SK-N-SH (cell line): ENCODE measurements around the gene KEAP1. TPM values are rescaled to one million over a fixed set of nuclear protein-coding genes. Genes with fewer than 3 reads are reported as not detected.

Experiments used
- CTCF ChIA-PET: fragments of 300-600, 350-600 bp; formaldehyde crosslinking; extraction: SDS; loops from one replicate; lab custom pipeline; 2021; lab: Yijun Ruan, JAX
- POLR2A ChIA-PET: fragments of 350-600 bp; sonication (Branson Sonifier 250); formaldehyde crosslinking; extraction: SDS; loops from one replicate; lab custom pipeline; 2020; ENCODE audit warnings: antibody characterized with exemption, inconsistent platforms; lab: Yijun Ruan, JAX
- DNase-seq: peaks from one replicate; pipeline ENCODE4 v3.0.0; 2012
- H2AFZ ChIP-seq: fragments of 200-600 bp; sonication (generic); 2 replicates; pipeline ENCODE4 v1.8.1; 2016; ENCODE audit warnings: antibody characterized with exemption, mild to moderate bottlenecking, low read depth
- H3F3A ChIP-seq: fragments of 200-600 bp; sonication (generic); replicated peaks from 2 replicates; pipeline ENCODE3; 2016; ENCODE audit warnings: antibody characterized with exemption, mild to moderate bottlenecking; ENCODE audit not compliant: insufficient read depth
- H3K27ac ChIP-seq, 2 experiments: fragments of 200-500 bp in 1 of 2; fragments of 200-600 bp in 1 of 2; sonication (Bioruptor generic) in 1 of 2; sonication (generic), shearing (Covaris generic) in 1 of 2; 2 replicates each; pipeline versions ENCODE4 v1.5.1 to v1.6.1; 2014 to 2016; ENCODE audit warnings: low read depth in 2 of 2, inconsistent platforms in 1 of 2, low read length in 1 of 2, mild to moderate bottlenecking in 1 of 2, mixed read lengths in 1 of 2
- H3K27me3 ChIP-seq: fragments of 200-600 bp; sonication (generic), shearing (Covaris generic); 2 replicates; pipeline ENCODE4 v1.6.1; 2016; ENCODE audit warnings: mixed run types; ENCODE audit not compliant: insufficient read depth
- H3K36me3 ChIP-seq, 2 experiments: fragments of 200-500 bp in 1 of 2; fragments of 200-600 bp in 1 of 2; sonication (Bioruptor generic) in 1 of 2; sonication (generic) in 1 of 2; replicated peaks in 1 of 2; 2 replicates each; pipeline versions ENCODE3 to v1.5.1; 2014 to 2016; ENCODE audit warnings: low read length in 1 of 2, mild to moderate bottlenecking in 1 of 2; ENCODE audit not compliant: insufficient read depth in 2 of 2, control insufficient read depth in 1 of 2
- H3K4me1 ChIP-seq, 2 experiments: fragments of 200-500 bp in 1 of 2; fragments of 200-600 bp in 1 of 2; sonication (Bioruptor generic) in 1 of 2; sonication (generic), shearing (Covaris generic) in 1 of 2; 2 replicates each; pipeline versions ENCODE4 v1.5.1 to v1.6.1; 2014 to 2016; ENCODE audit warnings: low read depth in 1 of 2, low read length in 1 of 2, mixed run types in 1 of 2; ENCODE audit not compliant: insufficient read depth in 2 of 2, control insufficient read depth in 1 of 2
- H3K4me2 ChIP-seq: fragments of 200-600 bp; sonication (generic), shearing (Covaris generic); 2 replicates; pipeline ENCODE4 v1.6.1; 2017; ENCODE audit warnings: mixed run types
- H3K4me3 ChIP-seq, 2 experiments: fragments of 200-500 bp in 1 of 2; fragments of 200-600 bp in 1 of 2; sonication (Bioruptor generic) in 1 of 2; sonication (generic), shearing (Covaris generic) in 1 of 2; 2 replicates each; pipeline versions ENCODE4 v1.5.1 to v1.8.1; 2014 to 2016; ENCODE audit warnings: low read depth in 2 of 2, inconsistent platforms in 1 of 2, low read length in 1 of 2, mild to moderate bottlenecking in 1 of 2, mixed read lengths in 1 of 2, moderate library complexity in 1 of 2
- H3K79me2 ChIP-seq: fragments of 200-600 bp; sonication (generic); 2 replicates; pipeline ENCODE4 v1.8.1; 2017; ENCODE audit warnings: mild to moderate bottlenecking; ENCODE audit not compliant: insufficient read depth
- H3K9ac ChIP-seq: fragments of 200-600 bp; sonication (generic); 2 replicates; pipeline ENCODE4 v1.6.1; 2017; ENCODE audit warnings: mixed run types
- H3K9me2 ChIP-seq: fragments of 200-600 bp; sonication (generic); 2 replicates; pipeline ENCODE4 v1.6.1; 2017; ENCODE audit warnings: mixed run types
- H3K9me3 ChIP-seq: fragments of 200-600 bp; sonication (generic); 2 replicates; pipeline ENCODE4 v1.6.1; 2017; ENCODE audit warnings: mixed run types, mild to moderate bottlenecking, moderate library complexity
- H4K20me1 ChIP-seq: fragments of 200-600 bp; sonication (generic); 2 replicates; pipeline ENCODE4 v1.6.1; 2017; ENCODE audit warnings: mild to moderate bottlenecking, mixed run types; ENCODE audit not compliant: insufficient read depth
- ELF1 ChIP-seq: IDR thresholded peaks from 2 replicates; pipeline ENCODE4 v1.4.0; 2012
- JUND ChIP-seq: IDR thresholded peaks from 2 replicates; pipeline ENCODE4 v1.4.0; 2012
- MEF2A ChIP-seq: IDR thresholded peaks from 2 replicates; pipeline ENCODE4 v1.4.0; 2012; ENCODE audit warnings: low read depth, borderline replicate concordance
- POLR2AphosphoS5 ChIP-seq: IDR thresholded peaks from 2 replicates; pipeline ENCODE4 v1.6.1; 2012; ENCODE audit warnings: low read depth, low read length
- RAD21 ChIP-seq: IDR thresholded peaks from 2 replicates; pipeline ENCODE4 v1.6.1; 2012; ENCODE audit warnings: mild to moderate bottlenecking, low read length
- RCOR1 ChIP-seq: fragments of 150-350 bp; IDR thresholded peaks from 2 replicates; pipeline ENCODE4 v1.6.1; 2017; ENCODE audit warnings: antibody characterized with exemption, low read length
- SIN3A ChIP-seq: IDR thresholded peaks from 2 replicates; pipeline ENCODE4 v1.6.1; 2012; ENCODE audit warnings: low read depth, mild to moderate bottlenecking, low read length, moderate library complexity, borderline replicate concordance
- SMC3 ChIP-seq: IDR thresholded peaks from 2 replicates; pipeline ENCODE4 v1.6.1; 2012; ENCODE audit warnings: low read depth, low read length, improper control_type of control experiment
- WGBS: methylation state at CpG from one replicate; pipeline ENCODE4 v1.1.6; 2017; ENCODE audit warnings: low lambda C conversion rate; 5-methylcytosine and 5-hydroxymethylcytosine counted together
- polyA plus RNA-seq, 3 experiments: library from polyadenylated mRNA; depleted of rRNA; stranded (reverse); fragments of >200 nt; gene quantifications; 2 replicates each; pipeline ENCODE4 v1.2.3, GENCODE V29; 2012
- TF ChIP-seq, protein P1 (sequence below): IDR thresholded peaks from 2 replicates; pipeline ENCODE4 v1.4.0; 2012; ENCODE audit warnings: low read depth, borderline replicate concordance
- TF ChIP-seq, protein P2 (sequence below): fragments of 150-350 bp; IDR thresholded peaks from 2 replicates; pipeline ENCODE4 v1.6.1; 2017; ENCODE audit warnings: antibody characterized with exemption, low read length, low read depth, borderline replicate concordance
- TF ChIP-seq, protein P3 (sequence below): fragments of 150-350 bp; IDR thresholded peaks from 2 replicates; pipeline ENCODE4 v1.6.1; 2016; ENCODE audit warnings: mild to moderate bottlenecking, low read depth, low read length
- TF ChIP-seq, protein P4 (sequence below): IDR thresholded peaks from 2 replicates; pipeline ENCODE4 v1.4.0; 2012; ENCODE audit warnings: low read depth, borderline replicate concordance

Gene KEAP1
- polyA plus RNA-seq, 1 of the 3 experiments (the other 2 are of a cell fraction): 72.9 TPM

DNA sequence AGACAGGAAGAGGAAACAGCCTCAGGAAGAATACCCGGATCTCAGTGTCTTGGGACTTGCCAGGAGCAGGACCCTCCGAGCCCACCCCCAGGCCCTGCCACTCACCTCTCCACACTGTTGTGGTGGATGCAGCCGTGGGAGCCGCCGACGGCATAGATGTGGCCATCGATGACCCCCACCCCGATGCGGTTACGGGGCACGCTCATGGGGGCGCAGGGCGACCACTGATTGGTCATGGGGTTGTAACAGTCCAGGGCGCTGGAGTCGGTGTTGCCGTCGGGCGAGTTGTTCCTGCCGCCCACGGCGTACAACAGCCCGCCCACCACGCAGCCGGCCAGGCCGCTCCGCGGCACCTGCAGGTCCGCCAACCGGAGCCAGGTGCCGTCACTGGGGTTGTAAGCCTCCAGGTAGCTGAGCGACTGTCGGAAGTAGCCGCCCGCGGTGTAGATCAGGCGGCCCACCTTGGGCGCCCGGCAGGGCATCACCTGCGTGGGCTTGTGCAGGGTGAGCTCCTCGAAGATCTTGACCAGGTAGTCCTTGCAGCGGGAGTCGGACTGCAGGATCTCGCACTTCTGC is 11.6 kb downstream of the KEAP1 start:
- H4K20me1 ChIP-seq: peaks cover 29% of the 10 kb centered on the region
- H3K79me2 ChIP-seq: peaks cover 50% of the 10 kb centered on the region; the same call in 1 of the 2 replicates
- H3K27ac ChIP-seq: no peak overlapping the region
- no peak overlapping the region for H3K4me2 ChIP-seq
- ChIA-PET POLR2A (no interaction called here), CTCF (interaction anchor here (0.9 to 3.4 kb wide), 7 partner anchors 8 to 326 kb away, joined by 3 to 9 read pairs (median 3); partner anchors contain the start of gene CDKN2D)
- H3K9ac ChIP-seq: no peak overlapping the region
- H3K27me3 ChIP-seq: no peaks in the 10 kb centered on the region
- no peak for DNase-seq
- no peaks in the 10 kb centered on the region for H3K4me1 ChIP-seq
- H3F3A ChIP-seq: peaks cover 2% of the 10 kb centered on the region
- no peak for TF ChIP-seq RAD21
- no peak for TF ChIP-seq RCOR1
- no peak for TF ChIP-seq JUND
- no peak for TF ChIP-seq SIN3A
- TF ChIP-seq, protein P1, sequence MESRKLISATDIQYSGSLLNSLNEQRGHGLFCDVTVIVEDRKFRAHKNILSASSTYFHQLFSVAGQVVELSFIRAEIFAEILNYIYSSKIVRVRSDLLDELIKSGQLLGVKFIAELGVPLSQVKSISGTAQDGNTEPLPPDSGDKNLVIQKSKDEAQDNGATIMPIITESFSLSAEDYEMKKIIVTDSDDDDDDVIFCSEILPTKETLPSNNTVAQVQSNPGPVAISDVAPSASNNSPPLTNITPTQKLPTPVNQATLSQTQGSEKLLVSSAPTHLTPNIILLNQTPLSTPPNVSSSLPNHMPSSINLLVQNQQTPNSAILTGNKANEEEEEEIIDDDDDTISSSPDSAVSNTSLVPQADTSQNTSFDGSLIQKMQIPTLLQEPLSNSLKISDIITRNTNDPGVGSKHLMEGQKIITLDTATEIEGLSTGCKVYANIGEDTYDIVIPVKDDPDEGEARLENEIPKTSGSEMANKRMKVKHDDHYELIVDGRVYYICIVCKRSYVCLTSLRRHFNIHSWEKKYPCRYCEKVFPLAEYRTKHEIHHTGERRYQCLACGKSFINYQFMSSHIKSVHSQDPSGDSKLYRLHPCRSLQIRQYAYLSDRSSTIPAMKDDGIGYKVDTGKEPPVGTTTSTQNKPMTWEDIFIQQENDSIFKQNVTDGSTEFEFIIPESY: no peak
- TF ChIP-seq POLR2AphosphoS5: no peak
- TF ChIP-seq MEF2A: no peak
- no peak for TF ChIP-seq ELF1
- TF ChIP-seq, protein P2, sequence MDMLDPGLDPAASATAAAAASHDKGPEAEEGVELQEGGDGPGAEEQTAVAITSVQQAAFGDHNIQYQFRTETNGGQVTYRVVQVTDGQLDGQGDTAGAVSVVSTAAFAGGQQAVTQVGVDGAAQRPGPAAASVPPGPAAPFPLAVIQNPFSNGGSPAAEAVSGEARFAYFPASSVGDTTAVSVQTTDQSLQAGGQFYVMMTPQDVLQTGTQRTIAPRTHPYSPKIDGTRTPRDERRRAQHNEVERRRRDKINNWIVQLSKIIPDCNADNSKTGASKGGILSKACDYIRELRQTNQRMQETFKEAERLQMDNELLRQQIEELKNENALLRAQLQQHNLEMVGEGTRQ: no peak
- no peak for TF ChIP-seq SMC3
- TF ChIP-seq, protein P3, sequence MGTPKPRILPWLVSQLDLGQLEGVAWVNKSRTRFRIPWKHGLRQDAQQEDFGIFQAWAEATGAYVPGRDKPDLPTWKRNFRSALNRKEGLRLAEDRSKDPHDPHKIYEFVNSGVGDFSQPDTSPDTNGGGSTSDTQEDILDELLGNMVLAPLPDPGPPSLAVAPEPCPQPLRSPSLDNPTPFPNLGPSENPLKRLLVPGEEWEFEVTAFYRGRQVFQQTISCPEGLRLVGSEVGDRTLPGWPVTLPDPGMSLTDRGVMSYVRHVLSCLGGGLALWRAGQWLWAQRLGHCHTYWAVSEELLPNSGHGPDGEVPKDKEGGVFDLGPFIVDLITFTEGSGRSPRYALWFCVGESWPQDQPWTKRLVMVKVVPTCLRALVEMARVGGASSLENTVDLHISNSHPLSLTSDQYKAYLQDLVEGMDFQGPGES: no peak
- H2AFZ ChIP-seq: no peak overlapping the region
- H3K4me3 ChIP-seq: no peak overlapping the region; a peak in 1 of 4 replicates
- H3K9me3 ChIP-seq: no peaks in the 10 kb centered on the region
- 97% methylated on average over 26 of the region's 43 CpGs for WGBS
- peaks cover 17 to 40% of the 10 kb centered on the region in 2 experiments for H3K36me3 ChIP-seq
- H3K9me2 ChIP-seq: no peaks in the 10 kb centered on the region

DNA sequence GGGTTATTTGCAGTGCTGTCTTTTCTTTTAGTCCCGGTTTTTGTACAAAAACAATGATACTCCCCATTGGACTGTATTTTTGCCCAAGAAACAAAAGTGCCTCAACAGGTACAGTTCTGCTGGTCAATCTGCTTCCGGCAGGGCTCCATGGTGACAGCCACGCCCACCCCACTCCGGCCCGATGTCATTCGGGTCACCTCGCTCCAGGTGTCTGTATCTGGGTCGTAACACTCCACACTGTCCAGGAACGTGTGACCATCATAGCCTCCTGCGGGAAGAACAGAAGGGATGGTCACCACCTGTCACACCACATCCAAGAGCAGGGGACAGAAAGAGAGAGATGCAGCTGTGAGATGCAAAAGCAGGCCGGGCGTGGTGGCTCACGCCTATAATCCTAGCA is 16.6 kb downstream of the KEAP1 start:
- Histone ChIP-seq H3K27ac (no peak overlapping the region), H2AFZ (no peak overlapping the region), H3K36me3 (peaks cover 20 to 45% of the 10 kb centered on the region in 2 experiments), H3K9me3 (no peaks in the 10 kb centered on the region), H3K4me1 (no peaks in the 10 kb centered on the region), H3K9me2 (no peaks in the 10 kb centered on the region), H3K4me2 (no peak overlapping the region), H3K4me3 (no peak overlapping the region), H3F3A (peaks cover 10% of the 10 kb centered on the region), H3K27me3 (no peaks in the 10 kb centered on the region), H3K79me2 (peaks cover 20% of the 10 kb centered on the region; the same call in 1 of the 2 replicates), H4K20me1 (peaks cover 20% of the 10 kb centered on the region; the same call in 1 of the 2 replicates), H3K9ac (no peak overlapping the region)
- TF ChIP-seq, protein P4, sequence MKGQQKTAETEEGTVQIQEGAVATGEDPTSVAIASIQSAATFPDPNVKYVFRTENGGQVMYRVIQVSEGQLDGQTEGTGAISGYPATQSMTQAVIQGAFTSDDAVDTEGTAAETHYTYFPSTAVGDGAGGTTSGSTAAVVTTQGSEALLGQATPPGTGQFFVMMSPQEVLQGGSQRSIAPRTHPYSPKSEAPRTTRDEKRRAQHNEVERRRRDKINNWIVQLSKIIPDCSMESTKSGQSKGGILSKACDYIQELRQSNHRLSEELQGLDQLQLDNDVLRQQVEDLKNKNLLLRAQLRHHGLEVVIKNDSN: no peak
- TF ChIP-seq RAD21 (no peak), MEF2A (no peak)
- TF ChIP-seq, protein P1: no peak
- WGBS: 94% methylated on average over 13 of the region's 13 CpGs
- ChIA-PET CTCF (no interaction called here), POLR2A (no interaction called here)
- no peak for DNase-seq
